HEK293 (cell line): ENCODE measurements around the gene PATE3.

Experiments
- CTCF ChIA-PET: fragments of 350-600 bp; formaldehyde crosslinking; extraction: SDS; loops from one replicate; lab custom pipeline; 2021; ENCODE audit warnings: antibody characterized with exemption; lab: Yijun Ruan, JAX
- POLR2A ChIA-PET: fragments of 300-600 bp; formaldehyde crosslinking; extraction: SDS; loops from one replicate; lab custom pipeline; 2020; ENCODE audit warnings: antibody characterized with exemption, inconsistent platforms; lab: Yijun Ruan, JAX
- H3K27ac ChIP-seq: fragments of 200-500 bp; sonication (Bioruptor generic); 2 replicates; pipeline ENCODE4 v1.5.1; 2014; ENCODE audit warnings: low read depth, low read length, control low read depth, inconsistent platforms; ENCODE audit errors: extremely low read depth
- H3K36me3 ChIP-seq, 2 experiments: fragments of 200-500 bp in 1 of 2; sonication (Bioruptor generic) in 1 of 2; 1 replicate in 1 of 2; 2 replicates in 1 of 2; pipeline ENCODE4 v1.5.1; 2014 to 2017; ENCODE audit warnings: inconsistent platforms in 2 of 2, low read length in 2 of 2; ENCODE audit not compliant: control insufficient read depth in 2 of 2, insufficient read depth in 1 of 2
- H3K4me1 ChIP-seq: fragments of 200-500 bp; sonication (Bioruptor generic); 2 replicates; pipeline ENCODE4 v1.5.1; 2014; ENCODE audit warnings: mild to moderate bottlenecking, low read length, inconsistent platforms; ENCODE audit not compliant: control insufficient read depth, insufficient read depth
- H3K4me3 ChIP-seq: 2 replicates; pipeline ENCODE4 v1.5.1; 2011; ENCODE audit warnings: low read depth, mild to moderate bottlenecking, control low read depth, low read length, moderate library complexity
- H3K9me3 ChIP-seq: fragments of 200-500 bp; sonication (Bioruptor generic); 2 replicates; pipeline ENCODE4 v1.5.1; 2014; ENCODE audit warnings: low read depth, low read length, inconsistent platforms; ENCODE audit not compliant: control insufficient read depth, insufficient read depth
- GLI4 ChIP-seq: fragments of 450-650 bp; formaldehyde crosslinking; IDR thresholded peaks from 2 replicates; pipeline ENCODE4 v1.5.1; 2016; ENCODE audit warnings: missing biosample characterization, missing genetic modification characterization
- HIC1 ChIP-seq: fragments of 450-650 bp; formaldehyde crosslinking; IDR thresholded peaks from 2 replicates; pipeline ENCODE4 v1.5.1; 2016; ENCODE audit warnings: missing biosample characterization, missing genetic modification characterization
- KLF10 ChIP-seq: fragments of 450-650 bp; IDR thresholded peaks from 2 replicates; pipeline ENCODE4 v1.5.1; 2018; ENCODE audit warnings: missing biosample characterization, mild to moderate bottlenecking, missing genetic modification characterization
- PRDM10 ChIP-seq: fragments of 450-650 bp; formaldehyde crosslinking; IDR thresholded peaks from 2 replicates; pipeline ENCODE4 v1.5.1; 2016; ENCODE audit warnings: missing biosample characterization, missing genetic modification characterization
- SALL2 ChIP-seq: fragments of 450-650 bp; formaldehyde crosslinking; IDR thresholded peaks from 2 replicates; pipeline ENCODE4 v1.5.0; 2017; ENCODE audit warnings: missing biosample characterization, mild to moderate bottlenecking, missing genetic modification characterization, borderline replicate concordance
- YY1 ChIP-seq: fragments of 450-650 bp; formaldehyde crosslinking; IDR thresholded peaks from 2 replicates; pipeline ENCODE4 v1.5.1; 2018; ENCODE audit warnings: missing biosample characterization, missing genetic modification characterization
- ZBTB8A ChIP-seq: fragments of 450-650 bp; formaldehyde crosslinking; IDR thresholded peaks from 2 replicates; pipeline ENCODE4 v1.5.1; 2016; ENCODE audit warnings: missing biosample characterization, missing genetic modification characterization
- ZNF175 ChIP-seq: fragments of 450-650 bp; formaldehyde crosslinking; IDR thresholded peaks from 2 replicates; pipeline ENCODE4 v1.5.1; 2016; ENCODE audit warnings: missing biosample characterization, missing genetic modification characterization
- ZNF221 ChIP-seq: fragments of 450-650 bp; formaldehyde crosslinking; IDR thresholded peaks from 2 replicates; pipeline ENCODE4 v1.5.1; 2017; ENCODE audit warnings: missing biosample characterization, missing genetic modification characterization, borderline replicate concordance
- ZNF311 ChIP-seq: fragments of 450-650 bp; formaldehyde crosslinking; IDR thresholded peaks from 2 replicates; pipeline ENCODE4 v1.5.1; 2017; ENCODE audit warnings: missing biosample characterization, missing genetic modification characterization, borderline replicate concordance
- ZNF501 ChIP-seq: fragments of 450-650 bp; formaldehyde crosslinking; IDR thresholded peaks from 2 replicates; pipeline ENCODE4 v1.5.1; 2016; ENCODE audit warnings: missing biosample characterization, missing genetic modification characterization
- ZNF529 ChIP-seq: fragments of 450-650 bp; formaldehyde crosslinking; IDR thresholded peaks from 2 replicates; pipeline ENCODE4 v1.5.1; 2017; ENCODE audit warnings: missing genetic modification characterization, missing biosample characterization; ENCODE audit not compliant: insufficient replicate concordance
- ZNF544 ChIP-seq: fragments of 450-650 bp; formaldehyde crosslinking; IDR thresholded peaks from 2 replicates; pipeline ENCODE4 v1.5.0; 2017; ENCODE audit warnings: missing biosample characterization, missing genetic modification characterization
- ZNF548 ChIP-seq: fragments of 450-650 bp; formaldehyde crosslinking; IDR thresholded peaks from 2 replicates; pipeline ENCODE4 v1.5.1; 2016; ENCODE audit warnings: missing biosample characterization, missing genetic modification characterization
- ZNF596 ChIP-seq: fragments of 450-650 bp; IDR thresholded peaks from 2 replicates; pipeline ENCODE4 v1.5.0; 2018; ENCODE audit warnings: missing biosample characterization, mild to moderate bottlenecking, missing genetic modification characterization, moderate library complexity
- ZNF600 ChIP-seq: fragments of 450-650 bp; formaldehyde crosslinking; IDR thresholded peaks from 2 replicates; pipeline ENCODE4 v1.5.1; 2016; ENCODE audit warnings: missing biosample characterization, missing genetic modification characterization
- ZNF610 ChIP-seq: fragments of 450-650 bp; formaldehyde crosslinking; IDR thresholded peaks from 2 replicates; pipeline ENCODE4 v1.5.1; 2016; ENCODE audit warnings: missing biosample characterization, missing genetic modification characterization, borderline replicate concordance
- ZNF629 ChIP-seq: fragments of 450-650 bp; formaldehyde crosslinking; IDR thresholded peaks from 2 replicates; pipeline ENCODE4 v1.5.1; 2017; ENCODE audit warnings: missing biosample characterization, missing genetic modification characterization
- ZNF639 ChIP-seq: fragments of 450-650 bp; formaldehyde crosslinking; IDR thresholded peaks from 2 replicates; pipeline ENCODE4 v1.5.1; 2016; ENCODE audit warnings: missing biosample characterization, missing genetic modification characterization
- ZSCAN4 ChIP-seq: fragments of 450-650 bp; formaldehyde crosslinking; IDR thresholded peaks from 2 replicates; pipeline ENCODE4 v1.5.1; 2017; ENCODE audit warnings: missing biosample characterization, missing genetic modification characterization
- TF ChIP-seq, protein P1 (sequence below): fragments of 450-650 bp; formaldehyde crosslinking; IDR thresholded peaks from 2 replicates; pipeline ENCODE4 v1.5.0; 2017; ENCODE audit warnings: missing biosample characterization, missing genetic modification characterization, borderline replicate concordance
- TF ChIP-seq, protein P2 (sequence below): fragments of 450-650 bp; formaldehyde crosslinking; IDR thresholded peaks from 2 replicates; pipeline ENCODE4; 2016; ENCODE audit warnings: missing biosample characterization, missing genetic modification characterization
- TF ChIP-seq, protein P3 (sequence below): fragments of 450-650 bp; formaldehyde crosslinking; IDR thresholded peaks from 2 replicates; pipeline ENCODE4 v1.5.1; 2016; ENCODE audit warnings: missing biosample characterization, missing genetic modification characterization

PATE3 gene

GRCh38 chr11:125790825-125791224 lies 2.9 kb downstream of the PATE3 start:
- TF ChIP-seq ZBTB8A (tag by site-specific recombination) (no peak), SALL2 (no peak), ZNF175 (no peak), PRDM10 (no peak), GLI4 (tag by site-specific recombination) (no peak), ZNF529 (no peak), ZNF600 (tag by site-specific recombination) (no peak), ZNF596 (no peak), ZNF639 (tag by site-specific recombination) (no peak), ZNF544 (tag by site-specific recombination) (no peak), YY1 (tag by site-specific recombination) (no peak), ZNF501 (tag by site-specific recombination) (no peak), ZNF311 (tag by site-specific recombination) (no peak), HIC1 (no peak)
- TF ChIP-seq, protein P1, sequence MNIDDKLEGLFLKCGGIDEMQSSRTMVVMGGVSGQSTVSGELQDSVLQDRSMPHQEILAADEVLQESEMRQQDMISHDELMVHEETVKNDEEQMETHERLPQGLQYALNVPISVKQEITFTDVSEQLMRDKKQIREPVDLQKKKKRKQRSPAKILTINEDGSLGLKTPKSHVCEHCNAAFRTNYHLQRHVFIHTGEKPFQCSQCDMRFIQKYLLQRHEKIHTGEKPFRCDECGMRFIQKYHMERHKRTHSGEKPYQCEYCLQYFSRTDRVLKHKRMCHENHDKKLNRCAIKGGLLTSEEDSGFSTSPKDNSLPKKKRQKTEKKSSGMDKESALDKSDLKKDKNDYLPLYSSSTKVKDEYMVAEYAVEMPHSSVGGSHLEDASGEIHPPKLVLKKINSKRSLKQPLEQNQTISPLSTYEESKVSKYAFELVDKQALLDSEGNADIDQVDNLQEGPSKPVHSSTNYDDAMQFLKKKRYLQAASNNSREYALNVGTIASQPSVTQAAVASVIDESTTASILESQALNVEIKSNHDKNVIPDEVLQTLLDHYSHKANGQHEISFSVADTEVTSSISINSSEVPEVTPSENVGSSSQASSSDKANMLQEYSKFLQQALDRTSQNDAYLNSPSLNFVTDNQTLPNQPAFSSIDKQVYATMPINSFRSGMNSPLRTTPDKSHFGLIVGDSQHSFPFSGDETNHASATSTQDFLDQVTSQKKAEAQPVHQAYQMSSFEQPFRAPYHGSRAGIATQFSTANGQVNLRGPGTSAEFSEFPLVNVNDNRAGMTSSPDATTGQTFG (tag by site-specific recombination), result no peak
- Histone ChIP-seq H3K36me3 (no peaks in the 10 kb centered on the region), H3K27ac (no peak overlapping the region), H3K4me3 (no peak overlapping the region), H3K4me1 (no peaks in the 10 kb centered on the region), H3K9me3 (no peaks in the 10 kb centered on the region)
- CTCF ChIA-PET, result no interaction called here
- POLR2A ChIA-PET, result no interaction called here

DNA sequence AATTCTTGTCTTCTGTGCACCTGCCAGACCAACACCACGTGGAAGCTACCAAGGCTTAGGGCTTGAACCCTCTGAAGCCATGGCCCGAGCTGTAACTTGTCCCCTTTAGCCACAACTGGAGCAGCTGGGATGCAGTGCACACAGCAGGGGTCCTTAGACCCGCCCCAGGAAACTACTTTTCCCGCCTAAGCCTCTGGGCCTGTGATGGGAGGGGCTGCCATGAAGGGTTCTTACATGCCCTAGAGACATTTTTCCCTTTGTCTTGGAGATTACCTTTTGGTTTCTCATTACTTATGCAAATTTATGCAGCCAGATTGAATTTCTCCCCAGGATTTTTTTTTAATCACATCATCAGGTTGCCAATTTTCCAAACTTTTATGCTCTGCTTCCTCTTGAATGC lies 9.7 kb downstream of the PATE3 start:
- POLR2A ChIA-PET, result no interaction called here
- Histone ChIP-seq H3K4me3 (no peak overlapping the region), H3K4me1 (no peaks in the 10 kb centered on the region), H3K27ac (no peak overlapping the region), H3K36me3 (no peaks in the 10 kb centered on the region), H3K9me3 (no peaks in the 10 kb centered on the region)
- CTCF ChIA-PET, result no interaction called here
- TF ChIP-seq, protein P2, sequence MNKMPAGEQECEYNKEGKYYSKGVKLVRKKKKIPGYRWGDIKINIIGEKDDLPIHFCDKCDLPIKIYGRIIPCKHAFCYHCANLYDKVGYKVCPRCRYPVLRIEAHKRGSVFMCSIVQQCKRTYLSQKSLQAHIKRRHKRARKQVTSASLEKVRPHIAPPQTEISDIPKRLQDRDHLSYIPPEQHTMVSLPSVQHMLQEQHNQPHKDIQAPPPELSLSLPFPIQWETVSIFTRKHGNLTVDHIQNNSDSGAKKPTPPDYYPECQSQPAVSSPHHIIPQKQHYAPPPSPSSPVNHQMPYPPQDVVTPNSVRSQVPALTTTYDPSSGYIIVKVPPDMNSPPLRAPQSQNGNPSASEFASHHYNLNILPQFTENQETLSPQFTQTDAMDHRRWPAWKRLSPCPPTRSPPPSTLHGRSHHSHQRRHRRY (tag by site-specific recombination), result no peak
- TF ChIP-seq, protein P3, sequence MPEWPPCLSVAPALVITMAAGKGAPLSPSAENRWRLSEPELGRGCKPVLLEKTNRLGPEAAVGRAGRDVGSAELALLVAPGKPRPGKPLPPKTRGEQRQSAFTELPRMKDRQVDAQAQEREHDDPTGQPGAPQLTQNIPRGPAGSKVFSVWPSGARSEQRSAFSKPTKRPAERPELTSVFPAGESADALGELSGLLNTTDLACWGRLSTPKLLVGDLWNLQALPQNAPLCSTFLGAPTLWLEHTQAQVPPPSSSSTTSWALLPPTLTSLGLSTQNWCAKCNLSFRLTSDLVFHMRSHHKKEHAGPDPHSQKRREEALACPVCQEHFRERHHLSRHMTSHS (tag by site-specific recombination), result no peak
- TF ChIP-seq ZNF548 (tag by site-specific recombination) (no peak), ZNF221 (tag by site-specific recombination) (no peak), ZNF629 (tag by site-specific recombination) (no peak), KLF10 (no peak), ZSCAN4 (tag by site-specific recombination) (no peak), ZNF610 (tag by site-specific recombination) (no peak)
